HepG2 (cell line): ENCODE measurements around the gene TMEM129. TPM values are rescaled to one million over a fixed set of nuclear protein-coding genes. Genes with fewer than 3 reads are reported as not detected.

ENCODE experiments used
- ATAC-seq: fragments of 200-7000 bp; cut with Tn5 transposase; 3 replicates; pipeline ENCODE4 v1.9.1; 2020; ENCODE audit warnings: mild to moderate bottlenecking, moderate library complexity
- BruUV-seq: library from RNA; stranded (reverse); fragments of 400-500 nt; replicated peaks from 2 replicates; lab custom pipeline; 2021; lab: Mats Ljungman, UMichigan
- CTCF ChIA-PET: fragments of 300-600 bp; formaldehyde crosslinking; extraction: SDS; loops from one replicate; lab custom pipeline; 2021; ENCODE audit warnings: low total read pairs, inconsistent platforms, low intra/inter-chr PET ratio; lab: Yijun Ruan, JAX
- POLR2A ChIA-PET: fragments of 350-600 bp; sonication (Branson Sonifier 250); formaldehyde crosslinking; loops from one replicate; lab custom pipeline; 2020; ENCODE audit warnings: antibody characterized with exemption, inconsistent platforms; lab: Yijun Ruan, JAX
- DNase-seq: peaks from one replicate; pipeline ENCODE4 v3.0.0-alpha.2; 2015; ENCODE audit warnings: low spot score
- FAIRE-seq: peaks from 3 replicates; lab custom pipeline; 2011; peaks lifted over from hg19 to GRCh38; lab: Jason Lieb, UNC
- H2AFZ ChIP-seq: one replicate; pipeline ENCODE4 v1.6.1; 2011; ENCODE audit warnings: low read length, inconsistent platforms
- H3K27ac ChIP-seq: fragments of 300-600 bp; 3 replicates; pipeline ENCODE4 v1.8.0; 2011; ENCODE audit warnings: mixed run types, mild to moderate bottlenecking, mixed read lengths, low read length, inconsistent platforms; ENCODE audit not compliant: insufficient read depth; ENCODE audit errors: extremely low read length
- H3K27me3 ChIP-seq, 2 experiments: fragments of 200-600 bp in 1 of 2; 2 replicates in 1 of 2; 3 replicates in 1 of 2; pipeline versions ENCODE4 v1.6.0 to v1.8.0; 2011; ENCODE audit warnings: low read length in 2 of 2, mild to moderate bottlenecking in 2 of 2, moderate library complexity in 2 of 2, inconsistent platforms in 1 of 2; ENCODE audit not compliant: insufficient read depth in 2 of 2, control insufficient read depth in 1 of 2
- H3K36me3 ChIP-seq, 2 experiments: fragments of 200-600 bp in 1 of 2; replicated peaks in 1 of 2; 2 replicates in 1 of 2; 3 replicates in 1 of 2; pipeline versions ENCODE4 v1.5.1 to v1.8.0; 2011; ENCODE audit warnings: low read length in 2 of 2, inconsistent platforms in 1 of 2; ENCODE audit not compliant: insufficient read depth in 2 of 2, control insufficient read depth in 1 of 2
- H3K4me1 ChIP-seq: 2 replicates; pipeline ENCODE4 v1.5.1; 2012; ENCODE audit warnings: low read length, inconsistent platforms; ENCODE audit not compliant: insufficient read depth
- H3K4me2 ChIP-seq: 2 replicates; pipeline ENCODE4 v1.6.0; 2011; ENCODE audit warnings: low read depth, low read length, inconsistent platforms
- H3K4me3 ChIP-seq, 3 experiments: fragments of 200-600 bp in 1 of 3; sonication (generic), shearing (Covaris generic) in 1 of 3; replicated peaks in 1 of 3; 2 replicates each; pipeline ENCODE4 v1.5.1; 2011 to 2016; ENCODE audit warnings: low read length in 3 of 3, inconsistent platforms in 2 of 3, low read depth in 2 of 3, mild to moderate bottlenecking in 2 of 3, control low read depth in 1 of 3, mixed read lengths in 1 of 3; ENCODE audit not compliant: insufficient read depth in 1 of 3
- H3K79me2 ChIP-seq: one replicate; pipeline ENCODE4 v1.6.1; 2011; ENCODE audit warnings: low read length, inconsistent platforms; ENCODE audit not compliant: insufficient read depth
- H3K9ac ChIP-seq: 2 replicates; pipeline ENCODE4 v1.6.0; 2011; ENCODE audit warnings: mild to moderate bottlenecking, low read depth, low read length, inconsistent platforms; ENCODE audit not compliant: insufficient read depth
- H3K9me3 ChIP-seq: 2 replicates; pipeline ENCODE4 v1.5.1; 2012; ENCODE audit warnings: mild to moderate bottlenecking, low read length
- H4K20me1 ChIP-seq: 2 replicates; pipeline ENCODE4 v1.6.0; 2011; ENCODE audit warnings: inconsistent platforms, mild to moderate bottlenecking, low read length, moderate library complexity; ENCODE audit not compliant: insufficient read depth
- ATF2 ChIP-seq: sonication (generic); formaldehyde crosslinking; IDR thresholded peaks from 2 replicates; pipeline ENCODE4 v1.4.0; 2020; ENCODE audit warnings: missing genetic modification reagents
- GMEB1 ChIP-seq: sonication (generic); formaldehyde crosslinking; IDR thresholded peaks from 2 replicates; pipeline ENCODE4 v1.5.1; 2020; ENCODE audit warnings: missing genetic modification reagents, mild to moderate bottlenecking, borderline replicate concordance
- GPN1 ChIP-seq: sonication (generic); formaldehyde crosslinking; IDR thresholded peaks from 2 replicates; pipeline ENCODE4 v1.5.1; 2020; ENCODE audit warnings: missing genetic modification reagents, borderline replicate concordance
- ISX ChIP-seq: sonication (generic); formaldehyde crosslinking; conservative IDR thresholded peaks from 2 replicates; pipeline ENCODE4 v1.5.0; 2020; ENCODE audit warnings: missing genetic modification reagents
- KDM4B ChIP-seq: sonication (generic); formaldehyde crosslinking; IDR thresholded peaks from 2 replicates; pipeline ENCODE4 v1.4.0; 2020; ENCODE audit warnings: missing genetic modification reagents
- KLF12 ChIP-seq: sonication (generic); formaldehyde crosslinking; IDR thresholded peaks from 2 replicates; pipeline ENCODE4 v1.4.0; 2020; ENCODE audit warnings: missing genetic modification reagents, borderline replicate concordance
- MED1 ChIP-seq: sonication (generic); formaldehyde crosslinking; IDR thresholded peaks from 2 replicates; pipeline ENCODE4 v1.4.0; 2020; ENCODE audit warnings: missing genetic modification reagents
- POLR2AphosphoS5 ChIP-seq: IDR thresholded peaks from 2 replicates; pipeline ENCODE4 v1.6.1; 2012; ENCODE audit warnings: low read depth, low read length
- RFXAP ChIP-seq: sonication (generic); formaldehyde crosslinking; IDR thresholded peaks from 2 replicates; pipeline ENCODE4 v1.4.0; 2020; ENCODE audit warnings: missing genetic modification reagents, borderline replicate concordance
- SALL2 ChIP-seq: sonication (generic); formaldehyde crosslinking; IDR thresholded peaks from 2 replicates; pipeline ENCODE4 v1.8.1; 2023; ENCODE audit warnings: mild to moderate bottlenecking, missing genetic modification reagents, inconsistent platforms
- SNAPC5 ChIP-seq: sonication (generic); formaldehyde crosslinking; IDR thresholded peaks from 2 replicates; pipeline ENCODE4 v1.8.1; 2023; ENCODE audit warnings: mild to moderate bottlenecking, missing genetic modification reagents, borderline replicate concordance
- STAT5B ChIP-seq: sonication (generic); formaldehyde crosslinking; IDR thresholded peaks from 2 replicates; pipeline ENCODE4 v1.4.0; 2020; ENCODE audit warnings: missing genetic modification reagents
- TRIM24 ChIP-seq: sonication (generic); formaldehyde crosslinking; IDR thresholded peaks from 2 replicates; pipeline ENCODE4 v1.8.0; 2022; ENCODE audit warnings: mild to moderate bottlenecking, missing genetic modification reagents
- ZBTB33 ChIP-seq: sonication (generic); formaldehyde crosslinking; IDR thresholded peaks from 2 replicates; pipeline ENCODE4 v1.4.0; 2020; ENCODE audit warnings: missing genetic modification reagents
- ZBTB44 ChIP-seq: sonication (generic); formaldehyde crosslinking; IDR thresholded peaks from 2 replicates; pipeline ENCODE4 v1.4.0; 2020; ENCODE audit warnings: missing genetic modification reagents
- ZFP36L2 ChIP-seq: sonication (generic); formaldehyde crosslinking; IDR thresholded peaks from 2 replicates; pipeline ENCODE4 v1.4.0; 2020; ENCODE audit warnings: missing genetic modification reagents
- ZNF432 ChIP-seq: sonication (generic); formaldehyde crosslinking; IDR thresholded peaks from 2 replicates; pipeline ENCODE4 v1.5.0; 2020; ENCODE audit warnings: missing genetic modification reagents, mild to moderate bottlenecking, borderline replicate concordance
- WGBS: methylation state at CpG from one replicate; pipeline ENCODE4 v1.1.6; 2017; ENCODE audit warnings: low lambda C conversion rate; 5-methylcytosine and 5-hydroxymethylcytosine counted together
- in situ Hi-C: cut with HindIII; loops from 2 replicates; pipeline ENCODE4 v1.10.0; 2017; ENCODE audit warnings: low pct_unique_long_range_greater_than_20kb; ENCODE audit not compliant: extremely low pct_ligation_motif_present
- intact Hi-C: fragments of 100-400 bp; cut with micrococcal nuclease; formaldehyde crosslinking; loops from one replicate; pipeline ENCODE4 v1.10.0; 2022; ENCODE audit not compliant: unreplicated experiment
- polyA plus RNA-seq, 8 experiments: library from polyadenylated mRNA; depleted of rRNA in 3 of 8; stranded (reverse) in 7 of 8; unstranded in 1 of 8; fragments of >200 nt; fragmentation: Illumina TruSeq in 4 of 8; extraction: Trizol in 4 of 8; gene quantifications; 2 replicates each; pipeline versions ENCODE4 v1.2.1 to v1.2.3, GENCODE V29; 2011 to 2016; ENCODE audit warnings: low read depth in 4 of 8, missing spikeins in 1 of 8, mixed read lengths in 1 of 8; ENCODE audit not compliant: insufficient read depth in 1 of 8
- total RNA-seq, 5 experiments: library from RNA; depleted of rRNA; stranded (reverse); fragments of >200 nt; fragmentation: Illumina TruSeq; extraction: Trizol; gene quantifications; 2 replicates each; pipeline ENCODE4 v1.2.3, GENCODE V29; 2016; ENCODE audit warnings: low read depth in 1 of 5

The TMEM129 gene
- total and polyA plus RNA-seq, 2 of the 13 experiments (the other 11 are each of a cell fraction or from before 2014, with no cell fraction given): 19.0 to 25.8 TPM

GRCh38 chr4:1770791-1771231 lies 49.7 kb upstream of the TMEM129 start (continued):
- TF ChIP-seq ZFP36L2 (CRISPR knock-in tag) (no peak), MED1 (CRISPR knock-in tag) (peak; percentile 67), POLR2AphosphoS5 (peak; percentile 32; the same call in 1 of the 2 replicates)
- TF ChIP-seq, all 625 proteins: peak for 79

- Histone ChIP-seq H4K20me1 (no peaks in the 10 kb centered on the region), H3K4me2 (no peak overlapping the region), H3K4me1 (peaks cover 87% of the 10 kb centered on the region), H3K27ac (peak overlapping the region; percentile 83), H3K9ac (no peak overlapping the region), H3K4me3 (no peak overlapping the region; a peak in 1 of 6 replicates), H3K9me3 (no peaks in the 10 kb centered on the region), H3K27me3 (no peaks in the 10 kb centered on the region), H3K36me3 (no peaks in the 10 kb centered on the region), H2AFZ (no peak overlapping the region), H3K79me2 (peaks cover 4% of the 10 kb centered on the region)
- no TSS peak for BruUV-seq
- ATAC-seq: no peak
- 100% methylated on average over 5 of the region's 33 CpGs for WGBS
- CTCF ChIA-PET: interaction anchor here (0.7 to 1.4 kb wide), 2 partner anchors 9 to 39 kb away, joined by 3 read pairs; no protein-coding TSS in a partner anchor
- no peak for FAIRE-seq
- intact Hi-C loops (no loop called here), in situ Hi-C loops (no loop called here)
- no peak for DNase-seq
- POLR2A ChIA-PET: interaction anchor here (0.6 to 34.3 kb wide), 4 partner anchors 18 to 80 kb away, joined by 4 to 1258 read pairs (median 7); partner anchors contain the start of gene FGFR3
- TF ChIP-seq STAT5B (CRISPR knock-in tag) (no peak), SALL2 (CRISPR knock-in tag) (no peak), RFXAP (CRISPR knock-in tag) (no peak), ISX (CRISPR knock-in tag) (no peak), KDM4B (no peak), ZBTB44 (CRISPR knock-in tag) (no peak), ZBTB33 (CRISPR knock-in tag) (peak; percentile 82; the same call in 1 of the 2 replicates), GPN1 (CRISPR knock-in tag) (no peak), GMEB1 (no peak), KLF12 (no peak), TRIM24 (CRISPR knock-in tag) (no peak), SNAPC5 (CRISPR knock-in tag) (no peak), ZNF432 (CRISPR knock-in tag) (no peak), ATF2 (CRISPR knock-in tag) (no peak)
Observed at GRCh38 chr4:1770245-1770644, 49.1 kb upstream of the TMEM129 start.
